PC-9 (cell line): ENCODE measurements around the gene GIGYF2. TPM values are rescaled to one million over a fixed set of nuclear protein-coding genes. Genes with fewer than 3 reads are reported as not detected.

Experiments
- BruUV-seq: library from RNA; stranded (reverse); fragments of 400-500 nt; replicated peaks from 2 replicates; lab custom pipeline; 2021; lab: Mats Ljungman, UMichigan
- CTCF ChIA-PET: fragments of 300-600 bp; sonication (Branson Sonifier 250); formaldehyde crosslinking; loops from one replicate; lab custom pipeline; 2022; ENCODE audit warnings: antibody characterized with exemption; lab: Charles Lee
- POLR2A ChIA-PET: fragments of 300-600 bp; sonication (Branson Sonifier 250); formaldehyde crosslinking; loops from one replicate; lab custom pipeline; 2022; ENCODE audit warnings: antibody characterized with exemption; ENCODE audit not compliant: unreplicated experiment; lab: Charles Lee
- DNase-seq, 2 experiments: peaks; one replicate each; pipeline versions ENCODE4 v3.0.0 to v3.0.0-alpha.2; 2015 to 2022; ENCODE audit warnings: mixed read lengths in 1 of 2
- H2AFZ ChIP-seq: fragments of 200-600 bp; sonication (generic); 2 replicates; pipeline ENCODE4 v1.8.1; 2017; ENCODE audit warnings: antibody characterized with exemption
- H3F3A ChIP-seq: fragments of 200-600 bp; sonication (generic); 2 replicates; pipeline ENCODE4 v1.8.1; 2017; ENCODE audit warnings: antibody characterized with exemption, mild to moderate bottlenecking, low read depth; ENCODE audit not compliant: insufficient read depth
- H3K27ac ChIP-seq: fragments of 200-600 bp; sonication (generic); 2 replicates; pipeline ENCODE4 v1.6.1; 2016; ENCODE audit warnings: mixed run types
- H3K27me3 ChIP-seq: fragments of 200-600 bp; sonication (generic); 2 replicates; pipeline ENCODE4 v1.6.1; 2016; ENCODE audit warnings: low read depth, mixed run types; ENCODE audit not compliant: insufficient read depth
- H3K36me3 ChIP-seq: fragments of 200-600 bp; sonication (generic); 2 replicates; pipeline ENCODE4 v1.6.1; 2016; ENCODE audit warnings: low read depth, mixed run types
- H3K4me1 ChIP-seq: fragments of 200-600 bp; sonication (generic); replicated peaks from 2 replicates; pipeline ENCODE4 v1.6.1; 2016; ENCODE audit warnings: mixed run types; ENCODE audit not compliant: insufficient read depth
- H3K4me2 ChIP-seq: fragments of 200-600 bp; sonication (generic); 2 replicates; pipeline ENCODE4 v1.6.1; 2017; ENCODE audit warnings: mixed run types
- H3K4me3 ChIP-seq: fragments of 200-600 bp; sonication (generic); 2 replicates; pipeline ENCODE4 v1.6.1; 2016; ENCODE audit warnings: mixed run types
- H3K79me2 ChIP-seq: fragments of 200-600 bp; sonication (generic); 2 replicates; pipeline ENCODE4 v1.6.1; 2017; ENCODE audit warnings: low read depth, mixed run types
- H3K9me2 ChIP-seq: fragments of 200-600 bp; sonication (generic); 2 replicates; pipeline ENCODE4 v1.8.1; 2017; ENCODE audit warnings: mild to moderate bottlenecking; ENCODE audit not compliant: insufficient read depth
- H3K9me3 ChIP-seq: fragments of 200-600 bp; sonication (generic); 2 replicates; pipeline ENCODE4 v1.8.1; 2016; ENCODE audit warnings: low read depth; ENCODE audit not compliant: insufficient read depth
- H4K20me1 ChIP-seq: fragments of 200-600 bp; sonication (generic); 2 replicates; pipeline ENCODE4 v1.8.1; 2017; ENCODE audit not compliant: insufficient read depth
- CTCF ChIP-seq: fragments of 200-600 bp; sonication (generic); conservative IDR thresholded peaks from 2 replicates; pipeline ENCODE4 v1.6.1; 2017; ENCODE audit warnings: mixed run types, antibody characterized with exemption, mild to moderate bottlenecking, moderate library complexity
- EZH2 ChIP-seq: fragments of 200-600 bp; sonication (generic); IDR thresholded peaks from 2 replicates; pipeline ENCODE4 v1.8.0; 2017; ENCODE audit warnings: antibody characterized with exemption, low read depth
- intact Hi-C: fragments of 100-400 bp; cut with micrococcal nuclease; formaldehyde crosslinking; loops from one replicate; pipeline ENCODE4 v1.10.0; 2022; ENCODE audit not compliant: unreplicated experiment
- total RNA-seq: library from RNA; stranded (reverse); gene quantifications from 2 replicates; pipeline ENCODE4 v1.2.3, GENCODE V29; 2021

Gene GIGYF2
- total RNA-seq, 1 experiment from 2014 or later, result 86.4 TPM

- Histone ChIP-seq H3K4me2 (no peak overlapping the region), H4K20me1 (no peaks in the 10 kb centered on the region), H3K79me2 (no peaks in the 10 kb centered on the region), H3K27ac (peak overlapping the region; percentile 20; the same call in 1 of the 2 replicates), H2AFZ (no peak overlapping the region), H3K9me2 (no peaks in the 10 kb centered on the region), H3F3A (peaks cover 50% of the 10 kb centered on the region), H3K9me3 (no peaks in the 10 kb centered on the region), H3K27me3 (no peaks in the 10 kb centered on the region), H3K36me3 (peaks cover 57% of the 10 kb centered on the region), H3K4me3 (no peak overlapping the region), H3K4me1 (peaks cover 51% of the 10 kb centered on the region)
- no TSS peak for BruUV-seq
- DNase-seq, result no peak
- ChIA-PET CTCF (interaction anchor here (0.6 to 1.2 kb wide), 5 partner anchors 206 to 541 kb away, joined by 3 to 4 read pairs (median 3); partner anchors contain the start of gene ATG16L1), POLR2A (interaction anchor here (0.5 kb wide), 1 partner anchor 91 kb away, joined by 3 read pairs; no protein-coding TSS in a partner anchor)
- no peak for TF ChIP-seq EZH2
- no peak for TF ChIP-seq CTCF
- intact Hi-C loops, result loop anchor here (1.0 to 10.0 kb wide), 4 partner anchors 399 to 980 kb away; partner anchors contain the start of genes ATG16L1 and DGKD
These were observed 155.5 kb downstream of the GIGYF2 start for GRCh38 chr2:232852676-232853075.

- Histone ChIP-seq H3K79me2 (no peaks in the 10 kb centered on the region), H3K9me2 (no peaks in the 10 kb centered on the region), H3K4me1 (peaks cover 53% of the 10 kb centered on the region), H3K27ac (peak overlapping the region; percentile 97), H2AFZ (no peak overlapping the region), H3K36me3 (peaks cover 64% of the 10 kb centered on the region; the same call in 1 of the 2 replicates), H3K9me3 (no peaks in the 10 kb centered on the region), H3F3A (peaks cover 51% of the 10 kb centered on the region), H4K20me1 (no peaks in the 10 kb centered on the region), H3K4me2 (peak overlapping the region; percentile 25), H3K4me3 (no peak overlapping the region), H3K27me3 (no peaks in the 10 kb centered on the region)
- intact Hi-C loops, result loop anchor here (1.0 to 10.0 kb wide), 5 partner anchors 195 to 978 kb away; partner anchors contain the start of gene DGKD
- ChIA-PET POLR2A (interaction anchor here (0.6 to 0.7 kb wide), 3 partner anchors 170 to 1415 kb away, joined by 3 to 4 read pairs (median 3); no protein-coding TSS in a partner anchor), CTCF (interaction anchor here (0.5 to 2.4 kb wide), 3 partner anchors 84 to 200 kb away, joined by 4 to 7 read pairs (median 5); no protein-coding TSS in a partner anchor)
- BruUV-seq, result no TSS peak
- TF ChIP-seq CTCF (no peak), EZH2 (no peak)
- peak; percentile 89 to 92 for DNase-seq
These were observed 157.0 kb downstream of the GIGYF2 start for GRCh38 chr2:232854082-232854481.

GRCh38 chr2:232857158-232857563 is 160.0 kb downstream of the GIGYF2 start:
- Histone ChIP-seq H3K4me1 (peaks cover 53% of the 10 kb centered on the region), H4K20me1 (no peaks in the 10 kb centered on the region), H3K9me3 (no peaks in the 10 kb centered on the region), H3K4me2 (peak overlapping the region; percentile 50), H3F3A (peaks cover 48% of the 10 kb centered on the region), H3K36me3 (peaks cover 35% of the 10 kb centered on the region; the same call in 1 of the 2 replicates), H3K27me3 (no peaks in the 10 kb centered on the region), H2AFZ (no peak overlapping the region), H3K9me2 (no peaks in the 10 kb centered on the region), H3K4me3 (peak overlapping the region; percentile 7; the same call in 1 of the 2 replicates), H3K79me2 (no peaks in the 10 kb centered on the region), H3K27ac (peak overlapping the region; percentile 97)
- ChIA-PET CTCF (interaction anchor here (1.4 kb wide), 1 partner anchor 197 kb away, joined by 7 read pairs; no protein-coding TSS in a partner anchor), POLR2A (interaction anchor here (0.6 to 1.1 kb wide), 2 partner anchors 33 to 394 kb away, joined by 4 to 5 read pairs; partner anchors contain the start of gene ATG16L1)
- TSS peak; percentile 71 for BruUV-seq
- TF ChIP-seq CTCF (no peak), EZH2 (no peak)
- intact Hi-C loops, result loop anchor here (10.0 kb wide), 1 partner anchor 498 kb away; the partner anchor contains the start of gene DGKD
- DNase-seq, result no peak
